NCI-H2081 treated with DMSO at 0.1 percent for 48 hours (cell line): ENCODE data around the gene AUH.

Experiments used
- DNase-seq: peaks from one replicate; lab custom pipeline; 2025; lab: John Stamatoyannopoulos, UW

AUH gene

GRCh38 chr9:91164724-91165520 is 196.8 kb downstream of the AUH start:
- DNase-seq = no peak
